HG03520 (cell line): ENCODE results near the gene BCL2L11.

Source experiments
- ATAC-seq: cut with Tn5 transposase; IDR thresholded peaks from one replicate; pipeline ENCODE4 v1.9.1; 2021; ENCODE audit warnings: mild to moderate bottlenecking, moderate library complexity; ENCODE audit not compliant: unreplicated experiment

Gene BCL2L11

GRCh38 chr2:111188681-111189080 is 68.0 kb downstream of the BCL2L11 start:
- no peak for ATAC-seq

DNA sequence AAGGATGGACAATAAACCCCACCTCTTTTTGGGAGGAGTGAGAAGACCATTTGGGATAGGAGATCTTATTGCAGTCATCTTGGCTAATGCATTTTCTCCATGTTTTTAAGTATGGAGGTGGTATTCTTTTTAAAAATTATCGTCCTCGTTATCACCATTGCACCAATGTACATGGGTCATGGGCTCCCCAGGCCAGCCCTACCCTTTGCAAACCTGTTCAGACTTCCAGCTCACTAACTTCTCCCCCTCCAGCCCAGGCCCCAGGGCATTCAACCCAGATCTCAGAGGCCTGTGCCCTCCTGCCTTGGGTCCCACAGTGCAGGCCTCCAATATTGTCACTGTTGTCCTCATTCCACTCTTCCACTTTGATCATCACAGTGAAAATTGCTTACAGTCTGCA is 68.4 kb downstream of the BCL2L11 start:
- no peak for ATAC-seq

DNA sequence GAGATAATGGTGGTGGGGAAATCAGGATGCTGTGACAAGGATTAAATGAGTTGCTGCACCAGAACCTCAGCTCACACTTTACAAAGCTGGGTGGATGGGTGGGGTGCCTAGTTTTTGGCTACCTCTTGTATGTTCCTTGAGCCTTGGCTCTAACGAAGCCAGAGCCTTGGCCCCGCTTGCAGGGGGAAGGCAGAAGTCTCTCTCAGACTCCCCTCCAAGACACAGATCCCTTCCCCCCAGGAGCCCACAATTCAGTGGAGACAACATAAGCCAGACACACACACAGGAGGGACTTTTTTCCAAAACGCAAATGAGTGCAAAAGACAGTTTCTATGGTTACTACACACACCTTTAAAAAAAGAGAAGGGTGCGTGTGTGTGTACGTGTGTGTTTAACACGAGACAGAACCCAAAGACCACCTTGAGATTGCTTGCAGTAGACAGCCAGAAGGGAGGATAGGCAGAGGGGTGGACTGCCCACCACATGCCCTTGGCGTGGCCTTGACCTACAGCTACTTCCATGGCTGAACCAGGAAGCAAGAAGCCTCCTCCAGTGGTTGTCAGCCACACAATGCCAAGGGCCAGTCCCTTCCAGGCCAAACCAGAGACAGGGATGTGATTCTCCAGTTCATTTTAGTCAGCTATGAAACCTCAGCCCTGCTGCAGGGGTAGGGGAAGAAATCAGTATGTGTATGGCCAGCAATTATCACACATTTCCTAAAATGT is 70.3 kb downstream of the BCL2L11 start:
- no peak for ATAC-seq

- ATAC-seq, result no peak
Observed at GRCh38 chr2:111191877-111192276, 71.2 kb downstream of the BCL2L11 start.

DNA sequence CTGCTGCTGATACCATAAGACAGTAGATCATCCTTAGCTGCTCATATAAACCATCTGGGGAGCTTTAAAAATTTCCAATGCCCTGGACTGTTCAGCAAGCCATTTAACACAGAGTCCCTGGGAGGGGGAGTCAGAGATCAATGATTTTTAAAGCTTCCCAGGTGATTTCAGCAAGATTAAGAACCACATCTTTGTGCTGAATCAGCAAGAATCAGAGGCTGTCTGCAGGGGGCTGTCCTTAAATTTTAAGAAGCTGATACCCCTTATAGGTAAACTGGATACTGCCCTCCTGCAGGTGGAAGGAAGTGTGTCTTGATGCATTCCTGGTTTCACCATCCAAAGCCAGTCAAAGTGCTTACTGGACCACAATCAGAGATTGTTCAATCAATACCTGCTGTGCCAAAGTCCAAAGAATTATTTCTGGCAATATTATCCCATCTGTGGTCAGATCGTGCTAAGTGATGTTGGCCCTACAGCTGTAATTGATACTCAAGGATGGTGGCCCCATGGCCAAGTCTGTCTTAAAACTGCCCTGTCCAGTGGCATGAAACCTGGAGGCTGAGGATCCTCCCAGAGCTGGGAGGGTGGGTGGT is 72.2 kb downstream of the BCL2L11 start:
- ATAC-seq, result no peak

- ATAC-seq, result peak; percentile 86
Observed at GRCh38 chr2:111194835-111195621, 74.3 kb downstream of the BCL2L11 start.

- no peak for ATAC-seq
Observed at GRCh38 chr2:111196435-111196834, 75.7 kb downstream of the BCL2L11 start.

- ATAC-seq, result no peak
Observed at GRCh38 chr2:111198701-111199100, 78.0 kb downstream of the BCL2L11 start.

DNA sequence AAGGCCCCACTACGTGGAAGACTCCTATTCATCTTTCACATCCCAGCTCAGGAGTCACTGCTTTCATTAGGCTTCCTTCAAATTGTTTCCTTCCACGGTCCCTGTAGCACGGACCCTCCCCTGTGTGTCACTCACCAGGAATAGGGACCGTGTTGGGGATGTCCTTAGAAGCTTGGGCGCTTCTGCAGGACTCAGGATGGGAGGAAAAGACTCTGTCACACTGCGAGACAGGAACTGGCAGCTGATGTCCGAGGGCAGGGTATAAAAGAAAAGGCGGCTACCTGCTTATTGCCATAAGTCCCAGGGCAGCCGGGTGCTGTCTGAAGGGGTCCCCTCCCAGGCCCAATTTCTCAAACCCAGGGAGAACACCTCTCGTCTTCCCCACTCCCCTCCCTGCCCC is 79.1 kb downstream of the BCL2L11 start:
- no peak for ATAC-seq

DNA sequence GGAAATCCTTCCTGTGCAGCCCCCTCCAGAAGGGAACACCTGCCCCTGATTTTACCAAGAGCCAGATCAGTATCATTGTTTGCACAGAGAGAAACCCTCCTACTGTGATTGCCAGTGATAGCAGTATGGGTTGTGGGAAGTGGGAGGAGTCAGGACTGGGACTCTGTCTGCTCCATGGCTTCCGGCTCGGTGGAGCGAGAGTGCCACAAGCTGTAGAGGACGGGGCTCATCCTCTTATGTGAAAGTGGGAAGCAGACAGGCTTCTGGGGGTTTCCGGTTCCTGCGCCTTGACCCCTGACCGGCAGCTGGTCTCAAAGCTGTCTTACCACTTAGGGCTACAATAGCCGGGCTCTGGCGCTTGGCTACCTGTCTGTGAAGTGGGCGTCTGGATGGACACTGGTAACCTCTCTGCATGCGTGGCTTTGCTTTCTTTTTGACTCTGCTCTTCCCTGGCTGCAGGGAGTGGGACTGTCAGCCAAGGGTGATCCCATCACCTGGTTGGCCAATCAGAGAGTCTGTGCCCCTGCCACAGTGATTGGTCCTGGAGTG is 79.7 kb downstream of the BCL2L11 start:
- ATAC-seq, result no peak

GRCh38 chr2:111201214-111201613 is 80.5 kb downstream of the BCL2L11 start:
- no peak for ATAC-seq

GRCh38 chr2:111202266-111203040 is 81.7 kb downstream of the BCL2L11 start:
- ATAC-seq, result no peak

DNA sequence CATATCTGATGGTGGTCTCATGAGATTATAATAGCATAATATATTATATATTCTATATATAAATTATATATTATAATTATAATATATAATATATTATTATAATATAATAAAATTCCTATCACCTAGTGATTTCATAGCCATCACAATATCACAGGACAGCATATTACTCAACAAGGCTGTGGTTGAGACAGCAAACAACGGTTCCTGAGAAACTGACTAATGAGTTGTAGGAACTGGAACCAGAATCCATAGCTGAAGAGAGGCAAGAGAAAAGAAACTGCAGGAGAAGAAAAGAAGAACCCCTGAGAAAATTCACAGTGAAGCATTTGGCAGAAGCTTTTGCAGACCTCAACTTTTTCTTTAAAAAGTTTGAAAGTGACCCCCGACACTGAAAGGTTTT is 84.0 kb downstream of the BCL2L11 start:
- no peak for ATAC-seq

DNA sequence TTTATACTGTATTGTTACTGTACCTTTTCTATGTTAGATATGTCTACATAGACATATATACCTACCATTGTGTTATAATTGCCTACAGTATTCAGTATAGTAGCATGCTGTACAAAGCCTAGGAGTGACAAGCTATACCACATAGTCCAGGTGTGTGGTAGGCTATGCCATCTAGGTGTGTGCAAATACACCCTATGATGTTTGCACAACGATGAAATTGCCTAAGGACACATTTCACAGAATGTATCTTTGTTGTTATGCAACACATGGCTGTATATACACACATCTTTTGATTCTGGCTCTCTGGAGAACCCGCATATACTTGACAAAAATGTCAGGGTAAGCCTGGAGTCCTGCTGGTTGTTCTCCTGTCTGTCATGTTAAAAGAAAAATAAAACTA is 85.1 kb downstream of the BCL2L11 start:
- no peak for ATAC-seq

DNA sequence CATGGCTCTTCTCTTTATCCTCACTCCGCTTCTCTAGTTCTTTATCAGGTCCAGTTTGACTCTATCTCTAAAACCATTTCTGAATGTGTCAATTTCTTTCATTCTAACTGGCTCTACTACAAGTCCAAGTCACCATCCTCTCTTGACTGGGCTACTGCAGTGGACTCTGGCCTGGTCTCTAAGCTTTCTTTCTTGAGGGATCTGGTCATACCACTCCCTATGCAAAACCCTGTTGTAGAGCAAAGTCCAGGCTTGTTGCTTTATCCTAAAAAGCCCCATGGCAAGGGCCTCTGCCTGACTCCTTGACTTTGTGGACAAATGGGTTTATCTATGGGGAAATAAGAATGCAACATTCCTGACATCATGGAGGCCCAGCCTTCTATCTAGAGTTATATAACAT is 87.1 kb downstream of the BCL2L11 start:
- ATAC-seq, result no peak

DNA sequence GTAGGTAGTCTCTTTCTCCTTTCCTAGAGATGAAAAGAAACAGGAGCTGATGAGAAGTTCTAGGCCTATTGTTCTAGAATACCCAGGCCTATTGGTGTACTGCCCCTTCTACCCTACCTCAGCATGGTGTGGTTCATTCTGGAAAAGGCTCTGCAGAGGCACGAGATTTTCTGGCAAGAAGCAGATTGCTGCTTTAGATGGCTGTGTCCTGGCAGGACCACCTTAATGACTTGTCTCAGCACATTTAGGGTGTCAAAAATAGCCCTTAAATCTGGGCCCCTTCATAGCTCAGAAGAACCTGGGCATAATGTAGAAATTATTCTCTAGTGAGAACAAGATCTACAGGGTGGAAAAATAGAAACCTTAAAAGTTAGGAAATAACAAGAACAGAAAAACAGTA is 87.9 kb downstream of the BCL2L11 start:
- no peak for ATAC-seq

GRCh38 chr2:111209045-111209514 is 88.4 kb downstream of the BCL2L11 start:
- peak; percentile 92 for ATAC-seq

- ATAC-seq, result no peak
Observed at GRCh38 chr2:111210036-111210435, 89.3 kb downstream of the BCL2L11 start.

- no peak for ATAC-seq
Observed at GRCh38 chr2:111213877-111214276, 93.2 kb downstream of the BCL2L11 start.

DNA sequence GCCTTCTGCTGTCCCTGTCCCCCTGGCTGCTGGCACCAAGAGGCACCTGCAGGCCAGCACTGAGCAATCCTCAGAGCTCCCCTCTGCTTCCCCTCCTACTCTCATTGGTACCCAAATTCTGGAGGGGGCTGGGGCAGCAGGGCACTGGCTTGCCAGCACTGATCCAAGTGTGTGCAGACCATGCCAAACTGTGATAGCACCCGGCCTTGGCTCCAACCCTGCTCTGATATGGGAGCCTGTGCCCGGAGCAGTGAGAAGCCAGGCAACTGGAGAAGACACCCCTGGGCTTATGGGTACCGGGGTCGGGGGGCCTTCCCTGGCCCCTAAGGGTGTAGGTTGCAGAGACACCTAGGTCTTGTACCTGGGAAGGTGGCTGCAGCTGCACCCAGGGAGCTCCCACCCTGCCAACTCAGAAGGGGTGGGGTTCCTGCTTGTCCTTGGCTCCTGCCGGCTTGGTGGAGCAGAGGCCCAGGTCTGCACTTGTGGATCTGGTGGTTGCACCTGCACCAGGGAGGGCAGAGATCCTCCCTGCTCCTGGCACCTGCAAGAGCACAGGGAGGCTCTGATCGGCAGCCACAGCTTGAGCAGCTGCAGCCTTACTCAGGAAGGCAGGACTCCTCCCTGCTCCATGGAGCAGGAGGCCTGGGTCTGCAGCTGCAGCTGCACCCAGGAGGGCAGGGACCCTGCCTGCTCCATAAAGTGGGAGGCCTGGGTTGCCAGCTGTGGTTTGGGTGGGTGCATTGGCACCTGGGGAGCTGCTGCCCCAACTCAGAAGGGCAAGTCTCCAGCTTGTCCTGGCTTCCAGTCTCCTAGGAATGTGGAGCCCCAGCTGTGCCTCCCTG is 96.3 kb downstream of the BCL2L11 start:
- ATAC-seq, result no peak
